Gastrocnemius medialis (tissue), 4 donors: ENCODE results near the gene WDR62. TPM values are rescaled to one million over a fixed set of nuclear protein-coding genes. Genes with fewer than 3 reads are reported as not detected.

ENCODE experiments used
- ATAC-seq, 2 donors: fragments of 150-250 bp; one replicate each; pipeline ENCODE4 v1.9.1; 2016
- DNase-seq, 2 donors: peaks; one replicate each; pipeline ENCODE4 v3.0.0-alpha.2; 2019
- H3K27ac ChIP-seq, 4 donors: fragments of 200-600 bp; sonication (generic); 1 replicate in 1 of 4; 2 replicates in 3 of 4; pipeline ENCODE4 v1.5.1; 2016 to 2018; ENCODE audit warnings: mild to moderate bottlenecking in 2 of 4, moderate library complexity in 1 of 4
- H3K27me3 ChIP-seq, 3 donors: fragments of 200-600 bp; sonication (generic) in 2 of 3; 1 replicate in 1 of 3; 2 replicates in 2 of 3; pipeline versions ENCODE4 v1.5.1 to v1.6.0; 2016 to 2019; ENCODE audit warnings: mild to moderate bottlenecking in 1 of 3, moderate library complexity in 1 of 3
- H3K36me3 ChIP-seq, 2 donors: fragments of 200-600 bp; sonication (generic) in 1 of 2; one replicate each; pipeline ENCODE4 v1.5.1; 2017 to 2018
- H3K4me1 ChIP-seq, 2 donors: fragments of 200-600 bp; sonication (generic) in 1 of 2; one replicate each; pipeline ENCODE4 v1.5.1; 2016 to 2017; ENCODE audit warnings: mild to moderate bottlenecking in 2 of 2
- H3K4me3 ChIP-seq, 4 donors: fragments of 200-600 bp; sonication (generic) in 3 of 4; 1 replicate in 1 of 4; 2 replicates in 3 of 4; pipeline ENCODE4 v1.5.1; 2016 to 2019; ENCODE audit warnings: mild to moderate bottlenecking in 2 of 4
- H3K9me3 ChIP-seq, 3 donors: fragments of 200-600 bp; sonication (generic) in 2 of 3; 1 replicate in 1 of 3; 2 replicates in 2 of 3; pipeline ENCODE4 v1.5.1; 2016 to 2019
- CTCF ChIP-seq, 5 experiments: fragments of 450-650 bp in 3 of 5; fragments of 200-600 bp in 2 of 5; sonication (generic) in 2 of 5; IDR thresholded peaks in 4 of 5; conservative IDR thresholded peaks in 1 of 5; 1 replicate in 4 of 5; 2 replicates in 1 of 5; pipeline ENCODE4 v1.5.1; 2016 to 2019; ENCODE audit warnings: antibody characterized with exemption in 5 of 5, mild to moderate bottlenecking in 3 of 5, moderate library complexity in 3 of 5
- POLR2A ChIP-seq, 2 donors: fragments of 450-650 bp; IDR thresholded peaks; one replicate each; pipeline ENCODE4 v1.6.1; 2017; ENCODE audit warnings: antibody characterized with exemption in 2 of 2, mild to moderate bottlenecking in 2 of 2, moderate library complexity in 2 of 2
- in situ Hi-C, 4 donors: fragments of 200-750 bp; cut with MboI; loops; one replicate each; pipeline versions ENCODE4 v1.15.0 to v1.8.0; 2017; ENCODE audit warnings: low sequenced_read_pairs in 4 of 4
- intact Hi-C: fragments of 100-400 bp; cut with DNase I; formaldehyde crosslinking; loops from one replicate; pipeline ENCODE4 v1.15.1; 2023; ENCODE audit warnings: low total_unique reads
- total RNA-seq, 4 donors: library from RNA; depleted of rRNA; stranded (reverse); fragments of >200 nt; gene quantifications; one replicate each; pipeline versions ENCODE4 v1.1.0 to v1.2.3, GENCODE V29; 2016

WDR62 gene
- total RNA-seq, 4 donors from 2014 or later, result 0.20 to 2.1 (median 1.0) TPM

- TF ChIP-seq POLR2A (IDR thresholded peaks at IDR 0.05) (no peak), CTCF (IDR thresholded peaks at IDR 0.05 in 4 of 5, conservative IDR thresholded peaks at IDR 0.05 in 1 of 5) (no peak)
- H3K9me3 ChIP-seq, result no peaks in the 10 kb centered on the region
- peak overlapping the region; percentile 97 to 100 (median 100) for H3K27ac ChIP-seq
- intact Hi-C loops, result loop anchor here (5.0 to 10.0 kb wide), 3 partner anchors 33 to 393 kb away; partner anchors contain the start of genes HSPB6, PROSER3, TBCB and ZNF146
- in situ Hi-C loops, result loop anchor here in 1 of 4 donors (25.0 kb wide), 1 partner anchor 388 kb away; the partner anchor contains the start of genes HSPB6 and PROSER3
- DNase-seq (peak in 1 of 2 donors; percentile 50), ATAC-seq (no peak)
- peaks cover 6 to 56% of the 10 kb centered on the region in 2 donors for H3K36me3 ChIP-seq
- H3K4me3 ChIP-seq, result no peak overlapping the region
- peaks cover 24 to 29% of the 10 kb centered on the region in 2 donors for H3K4me1 ChIP-seq
- H3K27me3 ChIP-seq, result no peaks in the 10 kb centered on the region
These were observed 95.1 kb downstream of the WDR62 start for GRCh38 chr19:36149673-36150406.

- DNase-seq, result no peak
- H3K4me1 ChIP-seq, result peaks cover 24 to 29% of the 10 kb centered on the region in 2 donors
- no peak for TF ChIP-seq POLR2A (IDR thresholded peaks at IDR 0.05)
- no peak for TF ChIP-seq CTCF (IDR thresholded peaks at IDR 0.05 in 4 of 5, conservative IDR thresholded peaks at IDR 0.05 in 1 of 5)
- no peak for ATAC-seq
- peak overlapping the region; percentile 97 to 100 (median 100) for H3K27ac ChIP-seq
- no peaks in the 10 kb centered on the region for H3K27me3 ChIP-seq
- peaks cover 6 to 50% of the 10 kb centered on the region in 2 donors for H3K36me3 ChIP-seq
- in situ Hi-C loops (no loop called here), intact Hi-C loops (loop anchor here (5.0 to 10.0 kb wide), 3 partner anchors 33 to 393 kb away; partner anchors contain the start of genes HSPB6, PROSER3, TBCB and ZNF146)
- peak overlapping the region; percentile 80 to 90 (median 90) for H3K4me3 ChIP-seq
- no peaks in the 10 kb centered on the region for H3K9me3 ChIP-seq
These were observed 95.9 kb downstream of the WDR62 start for GRCh38 chr19:36150586-36150985.

- DNase-seq, result peak; percentile 56 to 79
- peaks cover 24 to 29% of the 10 kb centered on the region in 2 donors for H3K4me1 ChIP-seq
- H3K4me3 ChIP-seq, result peak overlapping the region; percentile 80 to 90 (median 90)
- H3K36me3 ChIP-seq, result peaks cover 0 to 42% of the 10 kb centered on the region in 2 donors
- H3K9me3 ChIP-seq, result no peaks in the 10 kb centered on the region
- intact Hi-C loops, result loop anchor here (1.0 to 10.0 kb wide), 5 partner anchors 11 to 394 kb away; partner anchors contain the start of genes CAPNS1, HSPB6, PROSER3 and TBCB
- no peaks in the 10 kb centered on the region for H3K27me3 ChIP-seq
- in situ Hi-C loops, result no loop called here
- no peak for TF ChIP-seq CTCF (IDR thresholded peaks at IDR 0.05 in 4 of 5, conservative IDR thresholded peaks at IDR 0.05 in 1 of 5)
- peak; percentile 73 to 81 for TF ChIP-seq POLR2A (IDR thresholded peaks at IDR 0.05)
- H3K27ac ChIP-seq, result peak overlapping the region; percentile 97 to 100 (median 100)
- peak; percentile 57 for ATAC-seq
These were observed 96.7 kb downstream of the WDR62 start for GRCh38 chr19:36151144-36152018.

- peak in 1 of 2 donors; percentile 12 for ATAC-seq
- H3K4me3 ChIP-seq, result peak overlapping the region; percentile 80 to 90 (median 90)
- no peaks in the 10 kb centered on the region for H3K27me3 ChIP-seq
- no peak for DNase-seq
- peaks cover 24 to 29% of the 10 kb centered on the region in 2 donors for H3K4me1 ChIP-seq
- no peaks in the 10 kb centered on the region for H3K9me3 ChIP-seq
- H3K36me3 ChIP-seq, result peaks cover 0 to 36% of the 10 kb centered on the region in 2 donors
- TF ChIP-seq POLR2A (IDR thresholded peaks at IDR 0.05) (no peak), CTCF (IDR thresholded peaks at IDR 0.05 in 4 of 5, conservative IDR thresholded peaks at IDR 0.05 in 1 of 5) (no peak)
- H3K27ac ChIP-seq, result peak overlapping the region; percentile 97 to 100 (median 100)
- in situ Hi-C loops (no loop called here), intact Hi-C loops (loop anchor here (1.0 to 10.0 kb wide), 5 partner anchors 12 to 395 kb away; partner anchors contain the start of genes CAPNS1, HSPB6, PROSER3 and TBCB)
These were observed 97.3 kb downstream of the WDR62 start for GRCh38 chr19:36152019-36152351.
